ENCODE data around the gene CD151.

Gene CD151

DNA sequence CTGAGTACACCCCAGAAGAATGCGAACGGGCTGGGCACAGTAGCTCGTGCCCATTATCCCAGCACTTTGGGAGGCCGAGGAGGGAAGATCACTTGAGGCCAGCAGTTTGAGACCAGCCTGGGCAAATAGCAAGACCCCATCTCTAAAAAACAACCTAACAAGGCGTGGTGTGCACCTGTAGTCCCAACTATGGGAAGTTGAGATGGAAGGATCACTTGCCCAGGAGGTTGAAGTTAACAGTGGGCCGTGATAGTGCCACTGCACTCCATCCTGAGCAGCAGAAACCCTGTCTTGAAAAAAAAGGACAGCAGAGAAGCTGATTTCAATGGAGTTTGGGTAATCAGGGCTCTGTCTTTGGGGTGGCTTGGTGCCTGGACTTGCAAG is 19.7 kb upstream of the CD151 start:
- DNase-seq (ENCODE audit: low spot score) = no peak
- H3K27ac ChIP-seq = peak overlapping the region; percentile 97
- ChIA-PET CTCF (no interaction called here), POLR2A (ENCODE audit: low non-redundant PET) (interaction anchor here (0.7 to 1.1 kb wide), 2 partner anchors 16 to 22 kb away, joined by 3 to 4 read pairs; no protein-coding TSS in a partner anchor)
- TF ChIP-seq, protein P1, sequence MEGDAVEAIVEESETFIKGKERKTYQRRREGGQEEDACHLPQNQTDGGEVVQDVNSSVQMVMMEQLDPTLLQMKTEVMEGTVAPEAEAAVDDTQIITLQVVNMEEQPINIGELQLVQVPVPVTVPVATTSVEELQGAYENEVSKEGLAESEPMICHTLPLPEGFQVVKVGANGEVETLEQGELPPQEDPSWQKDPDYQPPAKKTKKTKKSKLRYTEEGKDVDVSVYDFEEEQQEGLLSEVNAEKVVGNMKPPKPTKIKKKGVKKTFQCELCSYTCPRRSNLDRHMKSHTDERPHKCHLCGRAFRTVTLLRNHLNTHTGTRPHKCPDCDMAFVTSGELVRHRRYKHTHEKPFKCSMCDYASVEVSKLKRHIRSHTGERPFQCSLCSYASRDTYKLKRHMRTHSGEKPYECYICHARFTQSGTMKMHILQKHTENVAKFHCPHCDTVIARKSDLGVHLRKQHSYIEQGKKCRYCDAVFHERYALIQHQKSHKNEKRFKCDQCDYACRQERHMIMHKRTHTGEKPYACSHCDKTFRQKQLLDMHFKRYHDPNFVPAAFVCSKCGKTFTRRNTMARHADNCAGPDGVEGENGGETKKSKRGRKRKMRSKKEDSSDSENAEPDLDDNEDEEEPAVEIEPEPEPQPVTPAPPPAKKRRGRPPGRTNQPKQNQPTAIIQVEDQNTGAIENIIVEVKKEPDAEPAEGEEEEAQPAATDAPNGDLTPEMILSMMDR (conservative IDR thresholded peaks at IDR 0.05; ENCODE audit: low read depth) = no peak

DNA sequence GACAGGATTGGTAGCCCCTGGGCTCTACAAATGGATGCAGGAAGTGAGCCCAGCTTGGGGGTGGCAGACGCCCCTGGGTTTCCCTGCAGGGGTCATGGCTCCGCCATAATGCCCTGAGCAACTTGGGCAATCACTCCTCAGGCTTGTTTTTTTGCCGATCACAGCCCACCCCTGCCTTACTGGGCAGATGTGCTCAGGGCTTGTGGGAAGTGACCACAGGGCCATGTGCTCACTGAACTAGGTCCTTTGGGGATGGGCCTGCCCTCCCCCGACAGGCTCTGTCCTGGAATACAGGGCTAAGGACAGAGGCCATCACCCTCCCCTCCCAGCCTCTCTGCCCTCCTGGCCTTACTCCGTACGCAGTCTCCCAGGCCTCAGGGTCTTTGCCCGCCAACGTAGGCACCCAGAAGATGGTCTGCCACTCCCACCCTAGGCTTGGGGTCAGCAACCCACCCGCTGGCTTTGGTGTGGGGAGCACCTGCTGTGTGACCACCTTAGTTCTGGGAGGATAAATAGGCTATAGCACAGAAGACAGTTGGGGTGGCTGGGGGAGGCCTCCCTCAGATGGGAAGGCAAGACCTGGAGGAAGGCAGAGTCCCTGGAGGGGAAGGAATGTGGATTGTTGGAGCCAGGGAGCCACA is 19.2 kb upstream of the CD151 start:
- DNase-seq (ENCODE audit: low spot score) = no peak
- CTCF ChIA-PET = no interaction called here
- peak overlapping the region; percentile 97 for H3K27ac ChIP-seq
- TF ChIP-seq, protein P1 (conservative IDR thresholded peaks at IDR 0.05; ENCODE audit: low read depth) = no peak
- POLR2A ChIA-PET (ENCODE audit: low non-redundant PET) = no interaction called here

DNA sequence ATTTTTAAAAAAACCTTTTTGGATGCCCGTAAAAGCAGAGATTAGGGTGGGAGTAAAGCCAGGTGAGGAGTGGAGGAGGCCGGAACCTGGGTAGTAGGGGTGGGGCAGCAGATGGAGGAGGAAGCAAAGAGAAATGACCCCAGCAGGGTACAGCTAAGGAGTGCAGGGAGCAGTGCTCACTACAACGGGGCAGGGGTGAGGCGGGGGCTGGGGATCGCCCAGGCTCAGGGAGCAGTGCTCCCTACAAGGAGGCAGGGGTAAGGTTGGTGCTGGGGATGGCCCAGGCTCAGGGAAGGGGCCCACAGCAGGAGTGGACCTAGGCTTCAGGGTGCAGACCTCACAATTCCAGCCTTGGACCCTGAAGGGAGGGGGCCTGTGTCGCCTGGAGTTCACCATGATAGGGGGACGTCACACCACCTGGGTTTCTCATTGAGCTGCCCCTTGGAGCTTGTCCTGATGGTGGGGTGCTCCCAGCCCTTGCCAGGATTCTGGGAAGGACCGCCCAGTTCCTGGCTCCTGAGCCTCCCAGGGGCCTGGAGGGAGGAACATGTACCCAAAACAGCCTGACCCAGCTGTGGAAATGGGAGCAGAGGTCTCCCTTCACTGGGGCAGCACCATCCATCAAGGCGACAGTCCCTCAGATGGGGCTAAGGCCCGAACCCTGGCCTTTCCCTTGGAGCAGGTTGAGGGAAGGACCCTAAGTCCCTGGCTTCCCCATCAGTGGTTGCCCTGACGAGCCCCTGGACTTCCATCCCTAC is 16.9 kb upstream of the CD151 start:
- DNase-seq (ENCODE audit: low spot score) = no peak
- CTCF ChIA-PET = interaction anchor here (0.7 kb wide), 1 partner anchor 18 kb away, joined by 3 read pairs; the partner anchor contains the start of gene SLC25A22

DNA sequence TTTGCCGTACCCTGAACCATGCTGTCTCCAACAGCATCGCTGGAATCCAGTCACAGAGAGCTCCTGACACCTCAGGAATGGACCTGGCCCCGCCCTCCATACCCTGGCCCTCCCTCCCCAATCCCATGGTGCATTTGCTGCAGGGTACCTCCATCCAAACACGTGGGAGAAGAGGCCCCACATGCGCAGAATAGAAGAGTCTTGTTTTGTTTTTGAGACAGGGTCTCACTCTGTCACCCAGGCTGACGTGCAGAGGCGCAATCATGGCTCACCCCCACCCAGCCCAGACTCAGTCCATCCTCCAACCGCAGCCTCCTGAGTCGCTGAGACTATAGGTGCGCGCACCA is 16.3 kb upstream of the CD151 start:
- TF ChIP-seq, protein P1 (conservative IDR thresholded peaks at IDR 0.05; ENCODE audit: low read depth) = no peak
- DNase-seq (ENCODE audit: low spot score) = no peak
- POLR2A ChIA-PET (ENCODE audit: low non-redundant PET) = no interaction called here
- H3K27ac ChIP-seq = peak overlapping the region; percentile 97
- CTCF ChIA-PET = interaction anchor here (0.7 to 1.6 kb wide), 2 partner anchors 19 to 31 kb away, joined by 3 to 5 read pairs; partner anchors contain the start of gene SLC25A22

More for the DNA sequence above, 16.9 kb upstream of the CD151 start:
- TF ChIP-seq, protein P1 (conservative IDR thresholded peaks at IDR 0.05; ENCODE audit: low read depth) = no peak
- peak overlapping the region; percentile 97 for H3K27ac ChIP-seq
- POLR2A ChIA-PET (ENCODE audit: low non-redundant PET) = no interaction called here

DNA sequence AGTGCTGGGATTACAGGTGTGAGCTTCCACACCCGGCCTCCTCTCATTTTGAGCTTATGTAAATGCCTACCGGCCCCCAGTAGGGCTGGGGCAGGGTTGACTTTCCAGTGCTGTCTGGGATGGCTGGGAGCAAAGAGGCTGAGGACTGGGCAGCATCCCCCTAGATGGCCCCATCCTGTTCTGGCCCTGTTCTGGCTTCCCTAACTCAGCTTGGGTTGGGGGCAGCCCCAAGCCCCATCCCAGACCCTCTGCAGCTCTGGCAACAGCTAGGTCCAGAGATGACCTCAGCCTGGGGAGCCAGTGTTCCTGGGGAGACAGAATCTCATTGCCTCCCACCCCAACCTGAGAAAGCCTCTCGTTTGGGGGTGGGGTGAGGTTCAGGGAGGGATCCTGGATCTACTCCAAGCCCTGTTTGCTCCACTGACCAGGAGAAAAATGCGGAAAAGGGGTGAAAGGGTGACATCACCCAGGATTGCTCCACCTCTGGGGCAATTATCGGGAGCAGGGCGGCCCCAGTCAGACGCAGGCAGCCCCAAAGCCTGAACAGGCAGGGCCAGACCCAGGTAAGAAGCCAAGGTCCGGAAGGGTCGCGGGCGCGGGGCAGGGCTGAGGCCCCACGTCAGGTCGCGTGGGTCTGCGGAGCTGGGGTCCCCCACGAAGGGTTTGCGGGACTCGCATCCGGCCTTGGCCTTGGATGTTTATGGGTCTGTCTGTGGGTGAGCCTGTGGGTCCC is 14.2 kb upstream of the CD151 start, which contains the start of gene PNPLA2:
Gene PNPLA2, plus strand, starts transcription at position 519 of the 733 bp plus-strand sequence. CDS start 805 bp downstream, outside the sequence.
- POLR2A ChIA-PET (ENCODE audit: low non-redundant PET) = interaction anchor here (0.7 to 1.6 kb wide), 9 partner anchors 9 to 49 kb away, joined by 3 to 10 read pairs (median 4); partner anchors contain the start of genes CD151, POLR2L, RPLP2 and TSPAN4
- H3K27ac ChIP-seq = peak within 1 kb of the TSS; percentile 97
- peak; percentile 74 for DNase-seq (ENCODE audit: low spot score)
- CTCF ChIA-PET = interaction anchor here (0.7 kb wide), 1 partner anchor 15 kb away, joined by 3 read pairs; no protein-coding TSS in a partner anchor
- TF ChIP-seq, protein P1 (conservative IDR thresholded peaks at IDR 0.05; ENCODE audit: low read depth) = no peak

Measured in RWPE1 (cell line).